Gastrocnemius medialis (tissue), 4 donors: ENCODE data around the gene ILKAP.
A peak's percentile ranks its signal among the peaks of the same experiment; 100 is the strongest.

Source experiments
- POLR2A ChIP-seq, 2 donors: fragments of 450-650 bp; IDR thresholded peaks; one replicate each; pipeline ENCODE4 v1.6.1; 2017; ENCODE audit warnings: antibody characterized with exemption in 2 of 2, mild to moderate bottlenecking in 2 of 2, moderate library complexity in 2 of 2
- TF ChIP-seq, protein P1 (sequence below), 5 experiments: fragments of 450-650 bp in 3 of 5; fragments of 200-600 bp in 2 of 5; sonication (generic) in 2 of 5; IDR thresholded peaks in 4 of 5; conservative IDR thresholded peaks in 1 of 5; 1 replicate in 4 of 5; 2 replicates in 1 of 5; pipeline ENCODE4 v1.5.1; 2016 to 2019; ENCODE audit warnings: antibody characterized with exemption in 5 of 5, mild to moderate bottlenecking in 3 of 5, moderate library complexity in 3 of 5

DNA sequence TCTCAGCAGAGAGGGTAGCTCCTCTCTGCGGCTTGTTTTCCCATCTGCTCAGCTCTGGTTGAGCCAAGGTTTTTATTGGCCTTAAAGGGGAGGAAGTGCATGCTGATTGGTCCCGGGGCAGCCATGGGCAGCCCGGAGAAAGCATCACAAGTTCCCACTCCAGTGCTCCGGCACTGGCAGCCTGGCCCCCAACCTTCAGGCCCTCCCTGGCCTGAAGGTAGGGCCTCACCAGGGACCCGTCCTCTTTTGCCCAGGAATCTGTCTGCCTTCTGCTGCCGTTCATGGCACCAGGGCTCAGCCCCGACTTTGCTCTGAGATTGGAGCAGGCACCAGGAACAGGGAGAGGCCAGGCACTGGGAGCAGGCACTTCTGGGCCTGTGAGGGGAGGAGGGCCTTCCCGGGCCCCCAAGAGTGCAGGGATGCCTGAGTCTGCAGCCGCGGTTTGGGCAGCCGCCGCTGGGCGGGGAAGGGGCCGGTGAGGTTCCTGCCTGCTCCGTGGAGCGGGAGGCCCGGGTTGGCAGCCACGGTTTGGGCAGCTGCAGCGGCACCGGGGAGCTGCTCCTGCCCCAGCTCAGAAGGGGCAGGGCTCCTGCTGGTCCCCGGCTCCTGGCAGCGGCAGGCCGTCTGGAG is 17.5 kb upstream of the ILKAP start:
- TF ChIP-seq, protein P1, sequence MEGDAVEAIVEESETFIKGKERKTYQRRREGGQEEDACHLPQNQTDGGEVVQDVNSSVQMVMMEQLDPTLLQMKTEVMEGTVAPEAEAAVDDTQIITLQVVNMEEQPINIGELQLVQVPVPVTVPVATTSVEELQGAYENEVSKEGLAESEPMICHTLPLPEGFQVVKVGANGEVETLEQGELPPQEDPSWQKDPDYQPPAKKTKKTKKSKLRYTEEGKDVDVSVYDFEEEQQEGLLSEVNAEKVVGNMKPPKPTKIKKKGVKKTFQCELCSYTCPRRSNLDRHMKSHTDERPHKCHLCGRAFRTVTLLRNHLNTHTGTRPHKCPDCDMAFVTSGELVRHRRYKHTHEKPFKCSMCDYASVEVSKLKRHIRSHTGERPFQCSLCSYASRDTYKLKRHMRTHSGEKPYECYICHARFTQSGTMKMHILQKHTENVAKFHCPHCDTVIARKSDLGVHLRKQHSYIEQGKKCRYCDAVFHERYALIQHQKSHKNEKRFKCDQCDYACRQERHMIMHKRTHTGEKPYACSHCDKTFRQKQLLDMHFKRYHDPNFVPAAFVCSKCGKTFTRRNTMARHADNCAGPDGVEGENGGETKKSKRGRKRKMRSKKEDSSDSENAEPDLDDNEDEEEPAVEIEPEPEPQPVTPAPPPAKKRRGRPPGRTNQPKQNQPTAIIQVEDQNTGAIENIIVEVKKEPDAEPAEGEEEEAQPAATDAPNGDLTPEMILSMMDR (IDR thresholded peaks at IDR 0.05 in 4 of 5, conservative IDR thresholded peaks at IDR 0.05 in 1 of 5), result no peak
- peak in 1 of 2 donors; percentile 21 for TF ChIP-seq POLR2A (IDR thresholded peaks at IDR 0.05)
